GM12878 (cell line): ENCODE results near the gene ARHGAP27. TPM values are rescaled to one million over a fixed set of nuclear protein-coding genes. Genes with fewer than 3 reads are reported as not detected.

Experiments
- ATAC-seq: fragments of 200-7000 bp; cut with Tn5 transposase; 3 replicates; pipeline ENCODE4 v1.9.1; 2020; ENCODE audit warnings: mild to moderate bottlenecking, moderate library complexity
- BruUV-seq: library from RNA; stranded (reverse); fragments of 400-500 nt; replicated peaks from 2 replicates; lab custom pipeline; 2021; lab: Mats Ljungman, UMichigan
- CTCF ChIA-PET: fragments of 300-600 bp; sonication (Branson Sonifier 250); formaldehyde crosslinking; extraction: SDS; loops from one replicate; lab custom pipeline; 2021; ENCODE audit warnings: inconsistent platforms; lab: Yijun Ruan, JAX
- POLR2A ChIA-PET: fragments of 350-600 bp; formaldehyde crosslinking; extraction: SDS; loops from one replicate; lab custom pipeline; 2021; ENCODE audit warnings: inconsistent platforms; lab: Charles Lee
- RAD21 ChIA-PET: fragments of 300-600 bp; sonication (Branson Sonifier 250); formaldehyde crosslinking; loops from one replicate; lab custom pipeline; 2023; ENCODE audit warnings: antibody characterized with exemption; ENCODE audit not compliant: unreplicated experiment; lab: Charles Lee
- SMC1A ChIA-PET: fragments of 300-600 bp; sonication (Branson Sonifier 250); formaldehyde crosslinking; loops from one replicate; lab custom pipeline; 2023; ENCODE audit not compliant: unreplicated experiment, uncharacterized antibody; lab: Charles Lee
- DNase-seq: peaks from one replicate; pipeline ENCODE4 v3.0.0-alpha.2; 2011; ENCODE audit warnings: low read depth, low spot score
- FAIRE-seq: peaks from 3 replicates; lab custom pipeline; 2011; peaks lifted over from hg19 to GRCh38; lab: Jason Lieb, UNC
- H2AFZ ChIP-seq: 2 replicates; pipeline ENCODE4 v1.6.0; 2011; ENCODE audit warnings: low read depth, low read length, control low read depth; ENCODE audit not compliant: control insufficient read depth
- H3K27ac ChIP-seq: 2 replicates; pipeline ENCODE4 v1.5.1; 2011; ENCODE audit warnings: control low read depth; ENCODE audit not compliant: control insufficient read depth, insufficient read depth
- H3K27me3 ChIP-seq, 2 experiments: replicated peaks in 1 of 2; 2 replicates each; pipeline versions ENCODE4 v1.6.0 to v1.6.1; 2011; ENCODE audit warnings: low read length in 1 of 2; ENCODE audit not compliant: control insufficient read depth in 2 of 2, insufficient read depth in 2 of 2
- H3K36me3 ChIP-seq, 2 experiments: 2 replicates each; pipeline ENCODE4 v1.5.1; 2011; ENCODE audit warnings: low read length in 1 of 2; ENCODE audit not compliant: control insufficient read depth in 2 of 2, insufficient read depth in 2 of 2
- H3K4me1 ChIP-seq: 2 replicates; pipeline ENCODE4 v1.6.1; 2011; ENCODE audit warnings: mild to moderate bottlenecking, low read length, moderate library complexity, mixed read lengths; ENCODE audit not compliant: control insufficient read depth, insufficient read depth
- H3K4me2 ChIP-seq: 2 replicates; pipeline ENCODE4 v1.6.0; 2011; ENCODE audit warnings: control low read depth; ENCODE audit not compliant: control insufficient read depth, insufficient read depth
- H3K4me3 ChIP-seq: fragments of 200-600 bp; sonication (generic); 2 replicates; pipeline ENCODE4 v1.5.1; 2016
- H3K79me2 ChIP-seq: 2 replicates; pipeline ENCODE4 v1.6.0; 2011; ENCODE audit warnings: low read length; ENCODE audit not compliant: control insufficient read depth, insufficient read depth
- H3K9ac ChIP-seq: 2 replicates; pipeline ENCODE4 v1.8.0; 2011; ENCODE audit warnings: low read length, control low read depth, mixed read lengths; ENCODE audit not compliant: control insufficient read depth, insufficient read depth
- H3K9me3 ChIP-seq: replicated peaks from 3 replicates; pipeline ENCODE4 v1.5.1; 2011; ENCODE audit warnings: mild to moderate bottlenecking, low read length; ENCODE audit not compliant: control insufficient read depth, insufficient read depth
- H4K20me1 ChIP-seq: 2 replicates; pipeline ENCODE4 v1.6.0; 2011; ENCODE audit not compliant: control insufficient read depth, insufficient read depth
- ASH2L ChIP-seq: fragments of 300-600, 200-600 bp; sonication (generic); IDR thresholded peaks from 2 replicates; pipeline ENCODE4 v1.6.1; 2017; ENCODE audit warnings: low read depth, mild to moderate bottlenecking, borderline replicate concordance
- BACH1 ChIP-seq: fragments of 450-650 bp; IDR thresholded peaks from 2 replicates; pipeline ENCODE4 v1.6.1; 2017; ENCODE audit warnings: mild to moderate bottlenecking, borderline replicate concordance
- CBX3 ChIP-seq: fragments of 200-600 bp; sonication (generic); IDR thresholded peaks from 2 replicates; pipeline ENCODE4 v1.6.1; 2016; ENCODE audit warnings: low read depth, borderline replicate concordance
- ELK1 ChIP-seq: IDR thresholded peaks from 2 replicates; pipeline ENCODE4 v1.6.1; 2012; ENCODE audit warnings: low read depth, low read length, improper control_type of control experiment
- EZH2 ChIP-seq: IDR thresholded peaks from 2 replicates; pipeline ENCODE4 v1.6.1; 2012; ENCODE audit warnings: low read depth, mild to moderate bottlenecking, control low read depth, inconsistent platforms, low read length, borderline replicate concordance; ENCODE audit not compliant: control insufficient read depth
- GABPA ChIP-seq: IDR thresholded peaks from 2 replicates; pipeline ENCODE4 v1.6.1; 2014; ENCODE audit warnings: antibody characterized with exemption, low read depth, mild to moderate bottlenecking, inconsistent platforms
- LARP7 ChIP-seq: fragments of 450-650 bp; IDR thresholded peaks from 2 replicates; pipeline ENCODE4 v1.6.1; 2017; ENCODE audit warnings: mild to moderate bottlenecking
- MXI1 ChIP-seq: fragments of 150-350 bp; IDR thresholded peaks from 2 replicates; pipeline ENCODE4 v1.6.1; 2011; ENCODE audit warnings: low read depth, mild to moderate bottlenecking, inconsistent platforms, low read length, improper control_type of control experiment
- TCF12 ChIP-seq: IDR thresholded peaks from 2 replicates; pipeline ENCODE4 v1.6.1; 2011; ENCODE audit warnings: low read depth, mild to moderate bottlenecking, low read length
- USF2 ChIP-seq: IDR thresholded peaks from 2 replicates; pipeline ENCODE4 v1.6.1; 2011; ENCODE audit warnings: low read depth, low read length, improper control_type of control experiment, borderline replicate concordance
- YY1 ChIP-seq: IDR thresholded peaks from 2 replicates; pipeline ENCODE4 v1.6.1; 2011; ENCODE audit warnings: low read depth, mild to moderate bottlenecking, low read length
- WGBS: methylation state at CpG from one replicate; pipeline ENCODE4 v1.1.6; 2016; ENCODE audit warnings: low lambda C conversion rate; ENCODE audit not compliant: insufficient replicate concordance, insufficient coverage; ENCODE audit errors: missing lambda C conversion rate; 5-methylcytosine and 5-hydroxymethylcytosine counted together
- in situ Hi-C: fragments of 300-500 bp; cut with MboI; formaldehyde crosslinking; loops from 9 replicates; pipeline ENCODE4 v1.14.3; 2018; ENCODE audit warnings: mixed read lengths
- intact Hi-C: fragments of 100-400 bp; cut with micrococcal nuclease; formaldehyde crosslinking; loops from one replicate; pipeline ENCODE4 v1.14.2; 2022; ENCODE audit not compliant: unreplicated experiment
- polyA plus RNA-seq, 11 experiments: library from polyadenylated mRNA; depleted of rRNA in 4 of 11; unstranded in 6 of 11; stranded (reverse) in 5 of 11; fragments of >200 nt; fragmentation: Nextera tagmentation in 4 of 11; fragmentation: Illumina TruSeq in 1 of 11; extraction: Ambion mirVana in 4 of 11; extraction: Trizol in 1 of 11; gene quantifications; 1 replicate in 1 of 11; 2 replicates in 10 of 11; pipeline versions ENCODE4 v1.2.1 to v1.2.3, GENCODE V29; 2011 to 2016; ENCODE audit warnings: inconsistent platforms in 2 of 11, missing spikeins in 2 of 11, low read depth in 1 of 11
- total RNA-seq, 4 experiments: library from RNA; depleted of rRNA in 3 of 4; stranded (reverse); fragments of >200 nt in 3 of 4; fragmentation: Illumina TruSeq in 1 of 4; extraction: Trizol in 1 of 4; gene quantifications; 2 replicates each; pipeline versions ENCODE4 v1.2.1 to v1.2.3, GENCODE V29; 2013 to 2021
- TF ChIP-seq, protein P1 (sequence below): IDR thresholded peaks from 2 replicates; pipeline ENCODE4 v1.6.1; 2011; ENCODE audit warnings: mild to moderate bottlenecking, low read depth, low read length, moderate library complexity; ENCODE audit not compliant: insufficient replicate concordance
- TF ChIP-seq, protein P2 (sequence below): IDR thresholded peaks from 2 replicates; pipeline ENCODE4 v1.6.1; 2011; ENCODE audit warnings: borderline replicate concordance, low read depth, mild to moderate bottlenecking, moderate library complexity, low read length; ENCODE audit not compliant: insufficient read depth, poor library complexity, severe bottlenecking
- TF ChIP-seq, protein P3 (sequence below): IDR thresholded peaks from 2 replicates; pipeline ENCODE4 v1.6.1; 2011; ENCODE audit warnings: low read depth, mild to moderate bottlenecking, low read length, moderate library complexity, borderline replicate concordance; ENCODE audit errors: extremely low read depth

ARHGAP27 gene
- total and polyA plus RNA-seq, 10 of the 15 experiments (the other 5 are each of a cell fraction or from before 2014, with no cell fraction given) = 0.64 to 45.7 (median 17.7) TPM

DNA sequence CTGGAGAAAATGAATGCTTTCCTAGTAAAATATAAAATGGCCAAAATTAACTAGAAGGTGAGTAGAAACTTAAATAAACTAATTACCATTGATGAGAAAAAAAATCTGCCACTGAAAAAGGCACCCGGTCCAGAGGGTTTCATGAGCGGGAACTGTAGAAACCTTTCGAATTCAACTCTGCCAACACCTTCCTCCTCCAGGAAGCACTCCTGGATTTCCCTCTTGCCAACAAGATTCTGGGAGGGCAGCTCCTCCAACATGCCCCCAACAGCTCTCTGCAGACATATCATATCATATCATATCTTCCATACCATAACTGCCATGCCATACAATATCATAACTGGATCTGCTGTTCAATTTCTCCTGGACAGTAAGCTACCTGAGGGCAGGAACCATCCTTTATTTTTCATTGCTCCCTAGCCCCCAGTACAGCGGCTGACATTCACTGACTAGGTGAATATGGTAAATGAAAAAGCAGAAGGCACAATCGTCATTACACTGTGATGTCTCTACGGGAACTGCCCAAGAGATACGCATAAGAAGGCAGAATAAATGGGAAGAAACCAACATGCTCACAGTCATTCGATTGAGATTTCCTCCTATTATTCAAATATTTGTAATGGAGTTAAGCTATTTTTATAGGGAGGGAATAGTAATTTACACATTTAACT lies 9.2 kb downstream of the ARHGAP27 start (continued):
- TF ChIP-seq, protein P1, sequence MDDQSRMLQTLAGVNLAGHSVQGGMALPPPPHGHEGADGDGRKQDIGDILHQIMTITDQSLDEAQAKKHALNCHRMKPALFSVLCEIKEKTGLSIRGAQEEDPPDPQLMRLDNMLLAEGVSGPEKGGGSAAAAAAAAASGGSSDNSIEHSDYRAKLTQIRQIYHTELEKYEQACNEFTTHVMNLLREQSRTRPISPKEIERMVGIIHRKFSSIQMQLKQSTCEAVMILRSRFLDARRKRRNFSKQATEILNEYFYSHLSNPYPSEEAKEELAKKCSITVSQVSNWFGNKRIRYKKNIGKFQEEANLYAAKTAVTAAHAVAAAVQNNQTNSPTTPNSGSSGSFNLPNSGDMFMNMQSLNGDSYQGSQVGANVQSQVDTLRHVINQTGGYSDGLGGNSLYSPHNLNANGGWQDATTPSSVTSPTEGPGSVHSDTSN = no peak

DNA sequence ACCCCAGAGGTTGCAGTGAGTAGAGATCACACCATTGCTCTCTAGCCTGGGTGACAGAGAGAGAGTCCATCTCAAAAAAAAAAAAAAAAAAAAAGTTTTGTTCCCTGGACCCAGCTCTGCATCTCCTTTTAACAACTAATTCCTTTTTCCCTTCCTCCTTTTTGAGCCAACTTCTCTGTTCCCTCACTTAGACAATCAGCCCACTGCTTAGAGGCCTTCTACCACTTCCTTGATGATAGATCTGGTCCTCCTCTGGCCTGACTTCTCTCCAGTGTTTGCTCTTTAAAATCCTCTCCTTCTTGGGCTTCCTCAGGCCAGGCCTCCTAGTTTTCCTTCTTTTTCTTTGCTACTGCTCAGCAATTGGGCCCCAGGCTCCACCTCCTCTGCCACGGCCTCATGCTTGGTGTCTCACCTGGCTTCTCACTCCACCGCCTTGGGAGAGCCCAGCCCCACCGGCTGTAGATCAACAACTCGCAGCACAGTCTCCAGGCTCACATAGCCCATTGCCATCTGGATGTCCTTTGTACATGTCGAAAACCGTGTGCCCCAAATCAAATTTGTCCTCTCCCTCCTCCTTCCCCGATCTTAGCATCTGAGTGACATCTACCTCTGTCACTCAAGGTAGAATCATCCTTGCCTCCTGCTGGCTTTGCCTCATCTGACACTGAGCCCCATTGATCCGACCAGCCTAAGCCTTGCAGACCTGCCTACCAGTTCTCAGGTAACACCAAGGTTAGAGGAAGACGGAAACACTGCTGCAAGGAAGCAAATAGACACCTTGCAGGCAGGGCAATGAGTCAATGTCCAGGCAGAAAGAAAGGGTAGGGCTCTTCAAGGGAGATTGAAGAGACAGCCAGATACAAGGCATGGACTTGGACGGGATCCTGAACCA lies 17.4 kb downstream of the ARHGAP27 start:
- H3K9me3 ChIP-seq = no peaks in the 10 kb centered on the region
- peaks cover 10% of the 10 kb centered on the region for H3K79me2 ChIP-seq
- no peak for FAIRE-seq
- 78% methylated on average over 10 of the region's 10 CpGs for WGBS
- H3K27me3 ChIP-seq = no peaks in the 10 kb centered on the region
- BruUV-seq = no TSS peak
- no peak overlapping the region for H3K4me2 ChIP-seq
- H3K4me3 ChIP-seq = no peak overlapping the region
- H3K9ac ChIP-seq = no peak overlapping the region
- ChIA-PET POLR2A (interaction anchor here (0.6 to 1.8 kb wide), 4 partner anchors 9 to 266 kb away, joined by 3 to 7 read pairs (median 4); no protein-coding TSS in a partner anchor), RAD21 (interaction anchor here (1.0 to 3.3 kb wide), 2 partner anchors 13 to 20 kb away, joined by 4 to 24 read pairs; no protein-coding TSS in a partner anchor), CTCF (interaction anchor here (1.1 kb wide), 1 partner anchor 10 kb away, joined by 4 read pairs; no protein-coding TSS in a partner anchor), SMC1A (interaction anchor here (3.2 kb wide), 1 partner anchor 12 kb away, joined by 21 read pairs; no protein-coding TSS in a partner anchor)
- H4K20me1 ChIP-seq = no peaks in the 10 kb centered on the region
- no peak overlapping the region for H3K27ac ChIP-seq
- no peak overlapping the region for H2AFZ ChIP-seq
- peaks cover 31% of the 10 kb centered on the region for H3K4me1 ChIP-seq
- intact Hi-C loops (no loop called here), in situ Hi-C loops (loop anchor here (25.0 kb wide), 1 partner anchor 422 kb away; the partner anchor contains the start of gene SPPL2C)
- ATAC-seq = no peak
- no peaks in the 10 kb centered on the region for H3K36me3 ChIP-seq
- no peak for DNase-seq
- TF ChIP-seq BACH1 (no peak), USF2 (no peak), ASH2L (no peak), YY1 (no peak), ELK1 (no peak), EZH2 (no peak), TCF12 (no peak), CBX3 (no peak), MXI1 (no peak), GABPA (no peak), LARP7 (no peak)
- TF ChIP-seq, protein P2, sequence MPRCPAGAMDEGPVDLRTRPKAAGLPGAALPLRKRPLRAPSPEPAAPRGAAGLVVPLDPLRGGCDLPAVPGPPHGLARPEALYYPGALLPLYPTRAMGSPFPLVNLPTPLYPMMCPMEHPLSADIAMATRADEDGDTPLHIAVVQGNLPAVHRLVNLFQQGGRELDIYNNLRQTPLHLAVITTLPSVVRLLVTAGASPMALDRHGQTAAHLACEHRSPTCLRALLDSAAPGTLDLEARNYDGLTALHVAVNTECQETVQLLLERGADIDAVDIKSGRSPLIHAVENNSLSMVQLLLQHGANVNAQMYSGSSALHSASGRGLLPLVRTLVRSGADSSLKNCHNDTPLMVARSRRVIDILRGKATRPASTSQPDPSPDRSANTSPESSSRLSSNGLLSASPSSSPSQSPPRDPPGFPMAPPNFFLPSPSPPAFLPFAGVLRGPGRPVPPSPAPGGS = no peak
- TF ChIP-seq, protein P3, sequence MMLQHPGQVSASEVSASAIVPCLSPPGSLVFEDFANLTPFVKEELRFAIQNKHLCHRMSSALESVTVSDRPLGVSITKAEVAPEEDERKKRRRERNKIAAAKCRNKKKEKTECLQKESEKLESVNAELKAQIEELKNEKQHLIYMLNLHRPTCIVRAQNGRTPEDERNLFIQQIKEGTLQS = no peak
